NB4 (cell line): ENCODE measurements around the gene TMEM95.

ENCODE experiments used
- CTCF ChIP-seq: IDR thresholded peaks from one replicate; pipeline ENCODE4 v1.5.1; 2012; ENCODE audit warnings: low read depth, low read length
- MAX ChIP-seq: IDR thresholded peaks from 2 replicates; pipeline ENCODE4 v1.6.1; 2011; ENCODE audit warnings: low read depth, low read length
- MYC ChIP-seq: IDR thresholded peaks from 2 replicates; pipeline ENCODE4 v1.6.1; 2011; ENCODE audit warnings: low read depth, low read length
- POLR2A ChIP-seq: IDR thresholded peaks from 2 replicates; pipeline ENCODE4 v1.6.1; 2011; ENCODE audit warnings: mild to moderate bottlenecking; ENCODE audit not compliant: insufficient read length; ENCODE audit errors: extremely low read depth

- TF ChIP-seq CTCF (no peak), POLR2A (no peak), MYC (no peak), MAX (no peak)
Measured at GRCh38 chr17:7382901-7383300, 27.9 kb downstream of the TMEM95 start.
